Measurements from ENCODE around the gene NSD2.

DNA sequence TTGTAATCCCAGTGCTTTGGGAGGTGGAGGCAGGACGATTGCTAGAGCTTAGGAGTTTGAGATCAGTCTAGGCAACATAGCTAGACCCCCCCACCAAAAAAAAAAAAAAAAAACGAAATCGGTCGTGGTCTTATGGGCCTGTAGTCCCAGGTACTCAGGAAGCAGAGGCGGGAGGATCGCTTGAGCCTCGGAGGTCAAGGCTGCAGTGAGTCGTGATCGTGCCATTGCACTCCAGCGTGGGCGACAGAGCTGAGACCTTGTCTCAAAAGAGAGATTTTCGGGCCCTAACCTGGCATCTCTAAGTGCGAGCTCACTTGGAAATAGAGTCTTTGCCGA, 8.3 kb upstream of the NSD2 start:
- no peak for TF ChIP-seq CTCF (IDR thresholded peaks at IDR 0.05; ENCODE audit: low read depth, low read length)
- TF ChIP-seq EZH2phosphoT487 (IDR thresholded peaks at IDR 0.05; ENCODE audit: low read depth) = no peak
